GM23338 (cell line): ENCODE measurements around the gene XPO6. TPM values are rescaled to one million over a fixed set of nuclear protein-coding genes. Genes with fewer than 3 reads are reported as not detected.

ENCODE experiments used
- ATAC-seq: fragments of 200-7000 bp; cut with Tn5 transposase; 3 replicates; pipeline ENCODE4 v1.9.1; 2020
- DNase-seq: peaks from one replicate; pipeline ENCODE4 v3.0.0-alpha.2; 2015; ENCODE audit warnings: low spot score
- H2AFZ ChIP-seq: fragments of 200-600 bp; sonication (generic); 2 replicates; pipeline ENCODE4 v1.8.0; 2016; ENCODE audit warnings: antibody characterized with exemption, mild to moderate bottlenecking, moderate library complexity
- H3F3A ChIP-seq: fragments of 200-600 bp; sonication (generic); replicated peaks from 2 replicates; pipeline ENCODE4 v1.8.0; 2017; ENCODE audit warnings: antibody characterized with exemption, mixed run types, low read depth
- H3K27ac ChIP-seq: fragments of 200-600 bp; sonication (generic); 2 replicates; pipeline ENCODE4 v1.6.1; 2016; ENCODE audit warnings: low read depth
- H3K27me3 ChIP-seq: fragments of 200-600 bp; sonication (generic); 2 replicates; pipeline ENCODE4 v1.8.0; 2016; ENCODE audit warnings: mild to moderate bottlenecking, mixed run types, moderate library complexity; ENCODE audit not compliant: insufficient read depth
- H3K36me3 ChIP-seq: fragments of 200-600 bp; sonication (generic); 2 replicates; pipeline ENCODE4 v1.8.0; 2016; ENCODE audit warnings: mild to moderate bottlenecking; ENCODE audit not compliant: insufficient read depth
- H3K4me1 ChIP-seq: fragments of 200-600 bp; sonication (generic); 2 replicates; pipeline ENCODE4 v1.8.0; 2016; ENCODE audit warnings: mild to moderate bottlenecking, moderate library complexity; ENCODE audit not compliant: insufficient read depth
- H3K4me2 ChIP-seq: fragments of 200-600 bp; sonication (generic); 2 replicates; pipeline ENCODE4 v1.7.1; 2017; ENCODE audit warnings: mixed run types
- H3K4me3 ChIP-seq: fragments of 200-600 bp; sonication (generic); 2 replicates; pipeline ENCODE4 v1.6.1; 2016; ENCODE audit warnings: mixed run types
- H3K79me2 ChIP-seq: fragments of 200-600 bp; sonication (generic); replicated peaks from 2 replicates; pipeline ENCODE4 v1.8.0; 2017; ENCODE audit warnings: mild to moderate bottlenecking; ENCODE audit not compliant: insufficient read depth
- H3K9me2 ChIP-seq: fragments of 200-600 bp; sonication (generic); 2 replicates; pipeline ENCODE4 v1.8.0; 2017; ENCODE audit not compliant: insufficient read depth
- H4K20me1 ChIP-seq: fragments of 200-600 bp; sonication (generic); replicated peaks from 2 replicates; pipeline ENCODE4 v1.8.0; 2017; ENCODE audit warnings: mild to moderate bottlenecking; ENCODE audit not compliant: insufficient read depth
- H3K27ac Mint-ChIP-seq: 2 replicates; pipeline ENCODE4 v1.8.0; 2020; ENCODE audit warnings: inconsistent platforms, mild to moderate bottlenecking, moderate library complexity, mixed read lengths
- H3K27me3 Mint-ChIP-seq: 3 replicates; pipeline ENCODE4 v1.8.0; 2022; ENCODE audit warnings: low read depth, mild to moderate bottlenecking, moderate library complexity, mixed read lengths, inconsistent platforms; ENCODE audit not compliant: insufficient read depth, poor library complexity
- H3K36me3 Mint-ChIP-seq: 3 replicates; pipeline ENCODE4 v1.8.0; 2021; ENCODE audit warnings: low read depth, mild to moderate bottlenecking, inconsistent platforms, moderate library complexity, mixed read lengths
- H3K4me1 Mint-ChIP-seq: 3 replicates; pipeline ENCODE4 v1.8.0; 2020; ENCODE audit warnings: mild to moderate bottlenecking, inconsistent platforms, mixed read lengths
- H3K4me3 Mint-ChIP-seq: 3 replicates; pipeline ENCODE4 v1.8.0; 2021; ENCODE audit warnings: moderate library complexity, mild to moderate bottlenecking, inconsistent platforms, mixed read lengths
- H3K9me3 Mint-ChIP-seq: 3 replicates; pipeline ENCODE4 v1.8.0; 2020; ENCODE audit warnings: moderate library complexity, mild to moderate bottlenecking, inconsistent platforms, mixed read lengths
- CREB1 ChIP-seq: fragments of 250-450 bp; sonication (Bioruptor Pico); IDR thresholded peaks from 2 replicates; pipeline ENCODE4 v1.5.0; 2020; ENCODE audit warnings: low read depth, mild to moderate bottlenecking, moderate library complexity
- EZH2 ChIP-seq: fragments of 200-600 bp; sonication (generic); IDR thresholded peaks from one replicate; pipeline ENCODE4 v1.8.0; 2017; ENCODE audit warnings: antibody characterized with exemption, mild to moderate bottlenecking, low read depth; ENCODE audit not compliant: unreplicated experiment
- EZH2phosphoT487 ChIP-seq: fragments of 200-600 bp; sonication (generic); IDR thresholded peaks from one replicate; pipeline ENCODE4 v1.8.1; 2018; ENCODE audit warnings: antibody characterized with exemption; ENCODE audit not compliant: unreplicated experiment
- JUNB ChIP-seq: IDR thresholded peaks from one replicate; pipeline ENCODE4 v1.6.1; 2016; ENCODE audit warnings: antibody characterized with exemption; ENCODE audit not compliant: unreplicated experiment
- NANOG ChIP-seq: IDR thresholded peaks from 2 replicates; pipeline ENCODE4 v1.6.1; 2016; ENCODE audit warnings: antibody characterized with exemption, borderline replicate concordance
- POLR2AphosphoS5 ChIP-seq: IDR thresholded peaks from 2 replicates; pipeline ENCODE4 v1.6.1; 2016; ENCODE audit warnings: antibody characterized with exemption, low read depth
- STAT1 ChIP-seq: IDR thresholded peaks from one replicate; pipeline ENCODE4 v1.6.1; 2016; ENCODE audit warnings: antibody characterized with exemption; ENCODE audit not compliant: unreplicated experiment
- ZNF114 ChIP-seq: fragments of 250-450 bp; sonication (Bioruptor Pico); IDR thresholded peaks from 2 replicates; pipeline ENCODE4 v1.5.0; 2020; ENCODE audit warnings: mild to moderate bottlenecking, moderate library complexity
- ZNF331 ChIP-seq: fragments of 250-450 bp; sonication (Bioruptor Pico); IDR thresholded peaks from 2 replicates; pipeline ENCODE4 v1.5.0; 2020; ENCODE audit warnings: low read depth, mild to moderate bottlenecking, moderate library complexity
- polyA plus RNA-seq: library from polyadenylated mRNA; unstranded; fragments of >200 nt; fragmentation: Nextera tagmentation; extraction: Ambion mirVana; gene quantifications from 2 replicates; pipeline ENCODE4 v1.2.1, GENCODE V29; 2016
- total RNA-seq: library from RNA; depleted of rRNA; stranded (reverse); fragments of >200 nt; shearing (Covaris generic); gene quantifications from 2 replicates; pipeline ENCODE4 v1.2.3, GENCODE V29; 2014
- TF ChIP-seq, protein P1 (sequence below): IDR thresholded peaks from 2 replicates; pipeline ENCODE4 v1.6.1; 2016; ENCODE audit warnings: antibody characterized with exemption
- TF ChIP-seq, protein P2 (sequence below), 2 experiments: fragments of 200-600 bp in 1 of 2; sonication (generic) in 1 of 2; conservative IDR thresholded peaks; 2 replicates each; pipeline versions ENCODE4 v1.5.1 to v1.6.1; 2016 to 2017; ENCODE audit warnings: antibody characterized with exemption in 2 of 2, low read depth in 2 of 2, mild to moderate bottlenecking in 2 of 2, moderate library complexity in 1 of 2
- TF ChIP-seq, protein P3 (sequence below): IDR thresholded peaks from one replicate; pipeline ENCODE4 v1.6.1; 2018; ENCODE audit warnings: antibody characterized with exemption; ENCODE audit not compliant: unreplicated experiment

XPO6 gene
- total and polyA plus RNA-seq, 2 experiments from 2014 or later = 83.9 to 178 TPM

DNA sequence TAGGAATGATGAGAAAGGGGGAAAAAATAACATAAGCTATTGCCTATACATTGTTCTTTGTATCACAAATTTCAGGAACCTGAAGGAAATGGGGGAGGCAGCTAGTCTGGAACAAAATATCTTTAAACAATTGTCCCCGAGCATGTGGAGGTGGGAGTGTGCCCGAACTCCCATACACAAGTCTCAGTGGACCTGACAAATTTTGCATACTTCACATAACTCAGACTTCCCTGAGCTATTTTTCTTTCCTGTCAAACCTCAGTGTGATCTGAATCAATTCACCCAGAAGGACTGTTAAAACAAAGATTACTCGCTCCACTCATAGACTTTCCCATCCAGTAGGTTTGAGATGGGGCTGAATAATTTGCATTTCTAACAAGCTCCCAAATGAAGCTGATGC lies 1.6 kb upstream of the XPO6 start:
- TF ChIP-seq, protein P1, sequence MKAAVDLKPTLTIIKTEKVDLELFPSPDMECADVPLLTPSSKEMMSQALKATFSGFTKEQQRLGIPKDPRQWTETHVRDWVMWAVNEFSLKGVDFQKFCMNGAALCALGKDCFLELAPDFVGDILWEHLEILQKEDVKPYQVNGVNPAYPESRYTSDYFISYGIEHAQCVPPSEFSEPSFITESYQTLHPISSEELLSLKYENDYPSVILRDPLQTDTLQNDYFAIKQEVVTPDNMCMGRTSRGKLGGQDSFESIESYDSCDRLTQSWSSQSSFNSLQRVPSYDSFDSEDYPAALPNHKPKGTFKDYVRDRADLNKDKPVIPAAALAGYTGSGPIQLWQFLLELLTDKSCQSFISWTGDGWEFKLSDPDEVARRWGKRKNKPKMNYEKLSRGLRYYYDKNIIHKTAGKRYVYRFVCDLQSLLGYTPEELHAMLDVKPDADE = no peak
- no peak for TF ChIP-seq POLR2AphosphoS5
- no peak for TF ChIP-seq ZNF114 (CRISPR knock-in tag)
- TF ChIP-seq EZH2phosphoT487 = no peak
- no peak for TF ChIP-seq EZH2
- no peak for TF ChIP-seq JUNB
- TF ChIP-seq ZNF331 (CRISPR knock-in tag) = no peak
- no peak for TF ChIP-seq STAT1
- Histone ChIP-seq H3K4me1 (peaks cover 21% of the 10 kb centered on the region), H3F3A (peaks cover 7% of the 10 kb centered on the region; the same call in 1 of the 2 replicates), H3K4me3 (no peak overlapping the region), H3K27ac (peak overlapping the region; percentile 60; the same call in 1 of the 2 replicates), H3K27me3 (no peaks in the 10 kb centered on the region), H3K9me2 (peaks cover 6% of the 10 kb centered on the region; the same call in 1 of the 2 replicates), H3K4me2 (no peak overlapping the region), H4K20me1 (peaks cover 16% of the 10 kb centered on the region), H3K79me2 (peaks cover 30% of the 10 kb centered on the region), H3K36me3 (peaks cover 5% of the 10 kb centered on the region; the same call in 1 of the 2 replicates), H2AFZ (no peak overlapping the region; the same call in 1 of the 2 replicates)
- peaks cover 11% of the 10 kb centered on the region for H3K36me3 Mint-ChIP-seq
- no peak overlapping the region for H3K4me3 Mint-ChIP-seq
- H3K27ac Mint-ChIP-seq = no peak overlapping the region
- ATAC-seq (no peak), DNase-seq (no peak)
- peaks cover 22% of the 10 kb centered on the region for H3K4me1 Mint-ChIP-seq
- H3K9me3 Mint-ChIP-seq = no peaks in the 10 kb centered on the region; the same call in 2 of the 3 replicates
- peaks cover 8% of the 10 kb centered on the region for H3K27me3 Mint-ChIP-seq

DNA sequence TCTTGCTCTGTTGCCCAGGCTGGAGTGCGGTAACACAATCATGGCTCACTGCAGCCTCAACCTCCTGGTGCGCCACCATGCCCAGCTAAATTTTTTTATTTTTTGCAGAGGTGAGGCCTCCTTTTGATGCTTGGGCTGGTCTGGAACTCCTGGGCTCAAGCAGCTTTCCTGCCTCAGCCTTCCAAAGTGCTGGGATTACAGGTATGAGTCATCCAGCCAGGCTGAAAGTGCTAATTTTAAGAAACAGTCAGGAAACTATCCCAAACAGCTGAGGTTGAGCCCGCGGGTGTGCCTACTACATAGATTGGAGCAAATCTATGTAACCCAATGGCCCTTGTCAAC lies 738 bp upstream of the XPO6 start:
- H4K20me1 ChIP-seq = peaks cover 17% of the 10 kb centered on the region
- H3K4me2 ChIP-seq = peak overlapping the region; percentile 69
- H3K9me3 Mint-ChIP-seq = no peaks in the 10 kb centered on the region; the same call in 2 of the 3 replicates
- H3K36me3 Mint-ChIP-seq = peaks cover 16% of the 10 kb centered on the region
- peaks cover 7% of the 10 kb centered on the region; the same call in 1 of the 2 replicates for H3F3A ChIP-seq
- ATAC-seq (no peak), DNase-seq (no peak)
- peaks cover 8% of the 10 kb centered on the region for H3K36me3 ChIP-seq
- H3K4me1 Mint-ChIP-seq = peaks cover 22% of the 10 kb centered on the region
- H3K4me3 ChIP-seq = peak overlapping the region; percentile 51
- H3K4me3 Mint-ChIP-seq = peak overlapping the region; percentile 82
- H3K27me3 Mint-ChIP-seq = peaks cover 8% of the 10 kb centered on the region
- peaks cover 6% of the 10 kb centered on the region; the same call in 1 of the 2 replicates for H3K9me2 ChIP-seq
- peak overlapping the region; percentile 89 for H2AFZ ChIP-seq
- peaks cover 39% of the 10 kb centered on the region for H3K79me2 ChIP-seq
- no peaks in the 10 kb centered on the region for H3K27me3 ChIP-seq
- H3K27ac Mint-ChIP-seq = peak overlapping the region; percentile 97
- H3K27ac ChIP-seq = peak overlapping the region; percentile 60
- peaks cover 21% of the 10 kb centered on the region for H3K4me1 ChIP-seq
- TF ChIP-seq, protein P2, sequence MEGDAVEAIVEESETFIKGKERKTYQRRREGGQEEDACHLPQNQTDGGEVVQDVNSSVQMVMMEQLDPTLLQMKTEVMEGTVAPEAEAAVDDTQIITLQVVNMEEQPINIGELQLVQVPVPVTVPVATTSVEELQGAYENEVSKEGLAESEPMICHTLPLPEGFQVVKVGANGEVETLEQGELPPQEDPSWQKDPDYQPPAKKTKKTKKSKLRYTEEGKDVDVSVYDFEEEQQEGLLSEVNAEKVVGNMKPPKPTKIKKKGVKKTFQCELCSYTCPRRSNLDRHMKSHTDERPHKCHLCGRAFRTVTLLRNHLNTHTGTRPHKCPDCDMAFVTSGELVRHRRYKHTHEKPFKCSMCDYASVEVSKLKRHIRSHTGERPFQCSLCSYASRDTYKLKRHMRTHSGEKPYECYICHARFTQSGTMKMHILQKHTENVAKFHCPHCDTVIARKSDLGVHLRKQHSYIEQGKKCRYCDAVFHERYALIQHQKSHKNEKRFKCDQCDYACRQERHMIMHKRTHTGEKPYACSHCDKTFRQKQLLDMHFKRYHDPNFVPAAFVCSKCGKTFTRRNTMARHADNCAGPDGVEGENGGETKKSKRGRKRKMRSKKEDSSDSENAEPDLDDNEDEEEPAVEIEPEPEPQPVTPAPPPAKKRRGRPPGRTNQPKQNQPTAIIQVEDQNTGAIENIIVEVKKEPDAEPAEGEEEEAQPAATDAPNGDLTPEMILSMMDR (conservative IDR thresholded peaks at IDR 0.05; ENCODE audit: low read depth in 2 of 2) = no peak
- TF ChIP-seq EZH2phosphoT487 (no peak), JUNB (no peak), ZNF331 (CRISPR knock-in tag) (no peak), POLR2AphosphoS5 (no peak), ZNF114 (CRISPR knock-in tag) (no peak), STAT1 (no peak), EZH2 (no peak), NANOG (no peak), CREB1 (CRISPR knock-in tag) (no peak)
- TF ChIP-seq, protein P3, sequence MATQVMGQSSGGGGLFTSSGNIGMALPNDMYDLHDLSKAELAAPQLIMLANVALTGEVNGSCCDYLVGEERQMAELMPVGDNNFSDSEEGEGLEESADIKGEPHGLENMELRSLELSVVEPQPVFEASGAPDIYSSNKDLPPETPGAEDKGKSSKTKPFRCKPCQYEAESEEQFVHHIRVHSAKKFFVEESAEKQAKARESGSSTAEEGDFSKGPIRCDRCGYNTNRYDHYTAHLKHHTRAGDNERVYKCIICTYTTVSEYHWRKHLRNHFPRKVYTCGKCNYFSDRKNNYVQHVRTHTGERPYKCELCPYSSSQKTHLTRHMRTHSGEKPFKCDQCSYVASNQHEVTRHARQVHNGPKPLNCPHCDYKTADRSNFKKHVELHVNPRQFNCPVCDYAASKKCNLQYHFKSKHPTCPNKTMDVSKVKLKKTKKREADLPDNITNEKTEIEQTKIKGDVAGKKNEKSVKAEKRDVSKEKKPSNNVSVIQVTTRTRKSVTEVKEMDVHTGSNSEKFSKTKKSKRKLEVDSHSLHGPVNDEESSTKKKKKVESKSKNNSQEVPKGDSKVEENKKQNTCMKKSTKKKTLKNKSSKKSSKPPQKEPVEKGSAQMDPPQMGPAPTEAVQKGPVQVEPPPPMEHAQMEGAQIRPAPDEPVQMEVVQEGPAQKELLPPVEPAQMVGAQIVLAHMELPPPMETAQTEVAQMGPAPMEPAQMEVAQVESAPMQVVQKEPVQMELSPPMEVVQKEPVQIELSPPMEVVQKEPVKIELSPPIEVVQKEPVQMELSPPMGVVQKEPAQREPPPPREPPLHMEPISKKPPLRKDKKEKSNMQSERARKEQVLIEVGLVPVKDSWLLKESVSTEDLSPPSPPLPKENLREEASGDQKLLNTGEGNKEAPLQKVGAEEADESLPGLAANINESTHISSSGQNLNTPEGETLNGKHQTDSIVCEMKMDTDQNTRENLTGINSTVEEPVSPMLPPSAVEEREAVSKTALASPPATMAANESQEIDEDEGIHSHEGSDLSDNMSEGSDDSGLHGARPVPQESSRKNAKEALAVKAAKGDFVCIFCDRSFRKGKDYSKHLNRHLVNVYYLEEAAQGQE = no peak
- TF ChIP-seq, protein P1 = no peak
